ENCODE results near the gene CSHL1.

CSHL1 gene

DNA sequence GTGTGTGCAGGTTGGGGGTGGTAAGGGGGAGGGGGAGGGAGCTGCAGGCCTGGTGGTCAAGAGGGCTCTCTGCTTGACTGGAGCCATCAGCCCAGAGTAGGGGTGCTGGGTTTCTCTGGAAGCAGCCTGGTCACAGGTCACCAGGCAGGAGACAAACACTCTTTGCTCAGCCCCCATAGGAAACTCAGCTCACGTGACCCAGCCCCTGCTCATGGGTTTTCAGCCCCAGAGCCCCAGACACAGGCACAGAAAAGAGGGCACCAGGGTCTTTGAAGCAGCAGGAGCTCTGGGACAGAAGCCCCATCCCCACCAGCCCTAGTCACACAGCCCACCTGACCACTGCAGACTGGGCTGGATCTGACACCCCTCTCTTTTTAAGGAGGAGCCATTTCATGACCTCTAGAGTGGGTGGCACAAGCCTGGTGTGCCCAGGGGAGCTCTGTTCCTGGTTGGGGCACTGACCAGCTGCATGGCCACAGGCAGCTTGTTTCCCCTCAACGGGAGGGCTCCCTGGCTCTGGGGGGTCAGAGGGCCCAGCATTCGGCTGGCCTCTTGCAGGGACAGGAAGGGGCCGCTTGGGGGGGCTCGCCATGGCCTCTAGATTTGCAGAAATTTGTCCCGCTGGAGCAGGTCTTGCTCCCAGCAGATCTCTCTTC is 34.9 kb upstream of the CSHL1 start:
- no peaks in the 10 kb centered on the region for H3K36me3 ChIP-seq (replicated peaks; ENCODE audit: low read depth, low read length)
- H2AFZ ChIP-seq (ENCODE audit: low read depth, low read length): peak overlapping the region; percentile 26; the same call in 1 of the 2 replicates
- peak overlapping the region; percentile 44; the same call in 1 of the 2 replicates for H3K9ac ChIP-seq (ENCODE audit: low read length)

GRCh38 chr17:63944736-63945499 is 33.9 kb upstream of the CSHL1 start:
- H3K4me1 ChIP-seq (ENCODE audit: low read length): peaks cover 20% of the 10 kb centered on the region
- H3K27ac ChIP-seq (ENCODE audit: low read length): no peak overlapping the region
- no peak for TF ChIP-seq EZH2phosphoT487 (IDR thresholded peaks at IDR 0.05; ENCODE audit: low read depth)
- no peak for TF ChIP-seq CTCF (IDR thresholded peaks at IDR 0.05; ENCODE audit: low read depth, low read length)
- no peak overlapping the region for H3K9ac ChIP-seq (ENCODE audit: low read length)
- no peaks in the 10 kb centered on the region for H3K79me2 ChIP-seq (ENCODE audit: low read length)
- H2AFZ ChIP-seq (ENCODE audit: low read depth, low read length): no peak overlapping the region
- H3K9me3 ChIP-seq (ENCODE audit: insufficient read depth, low read length): no peaks in the 10 kb centered on the region
- no peak overlapping the region for H3K4me3 ChIP-seq (ENCODE audit: low read length)
- H3K36me3 ChIP-seq (replicated peaks; ENCODE audit: low read depth, low read length): no peaks in the 10 kb centered on the region
- H3K4me2 ChIP-seq (ENCODE audit: low read length): no peak overlapping the region
- peaks cover 8% of the 10 kb centered on the region for H3K27me3 ChIP-seq (ENCODE audit: low read depth, low read length)
- H4K20me1 ChIP-seq (ENCODE audit: insufficient read depth, low read length): no peaks in the 10 kb centered on the region

More for the DNA sequence above, 34.9 kb upstream of the CSHL1 start:
- H3K4me1 ChIP-seq (ENCODE audit: low read length): peaks cover 26% of the 10 kb centered on the region
- no peaks in the 10 kb centered on the region for H3K9me3 ChIP-seq (ENCODE audit: insufficient read depth, low read length)
- H3K79me2 ChIP-seq (ENCODE audit: low read length): no peaks in the 10 kb centered on the region
- TF ChIP-seq EZH2phosphoT487 (IDR thresholded peaks at IDR 0.05; ENCODE audit: low read depth) (no peak), CTCF (IDR thresholded peaks at IDR 0.05; ENCODE audit: low read depth, low read length) (peak; percentile 35)
- H3K4me2 ChIP-seq (ENCODE audit: low read length): peak overlapping the region; percentile 96
- no peaks in the 10 kb centered on the region for H4K20me1 ChIP-seq (ENCODE audit: insufficient read depth, low read length)
- peak overlapping the region; percentile 21; the same call in 1 of the 2 replicates for H3K4me3 ChIP-seq (ENCODE audit: low read length)
- H3K27me3 ChIP-seq (ENCODE audit: low read depth, low read length): peaks cover 15% of the 10 kb centered on the region
- H3K27ac ChIP-seq (ENCODE audit: low read length): peak overlapping the region; percentile 21; the same call in 1 of the 2 replicates

GRCh38 chr17:63943745-63944144 is 32.7 kb upstream of the CSHL1 start:
- Histone ChIP-seq H2AFZ (ENCODE audit: low read depth, low read length) (no peak overlapping the region), H3K9ac (ENCODE audit: low read length) (no peak overlapping the region), H3K79me2 (ENCODE audit: low read length) (no peaks in the 10 kb centered on the region), H3K9me3 (ENCODE audit: insufficient read depth, low read length) (no peaks in the 10 kb centered on the region), H4K20me1 (ENCODE audit: insufficient read depth, low read length) (no peaks in the 10 kb centered on the region), H3K4me1 (ENCODE audit: low read length) (peaks cover 20% of the 10 kb centered on the region), H3K27ac (ENCODE audit: low read length) (no peak overlapping the region), H3K4me2 (ENCODE audit: low read length) (no peak overlapping the region), H3K27me3 (ENCODE audit: low read depth, low read length) (no peaks in the 10 kb centered on the region), H3K4me3 (ENCODE audit: low read length) (no peak overlapping the region), H3K36me3 (replicated peaks; ENCODE audit: low read depth, low read length) (no peaks in the 10 kb centered on the region)
- TF ChIP-seq EZH2phosphoT487 (IDR thresholded peaks at IDR 0.05; ENCODE audit: low read depth) (no peak), CTCF (IDR thresholded peaks at IDR 0.05; ENCODE audit: low read depth, low read length) (no peak)

GRCh38 chr17:63942309-63942985 is 31.4 kb upstream of the CSHL1 start:
- no peak overlapping the region for H3K27ac ChIP-seq (ENCODE audit: low read length)
- H3K9me3 ChIP-seq (ENCODE audit: insufficient read depth, low read length): no peaks in the 10 kb centered on the region
- TF ChIP-seq EZH2phosphoT487 (IDR thresholded peaks at IDR 0.05; ENCODE audit: low read depth): no peak
- no peak for TF ChIP-seq CTCF (IDR thresholded peaks at IDR 0.05; ENCODE audit: low read depth, low read length)
- peaks cover 20% of the 10 kb centered on the region for H3K4me1 ChIP-seq (ENCODE audit: low read length)
- no peak overlapping the region for H3K4me3 ChIP-seq (ENCODE audit: low read length)
- no peaks in the 10 kb centered on the region for H3K27me3 ChIP-seq (ENCODE audit: low read depth, low read length)
- no peak overlapping the region for H3K4me2 ChIP-seq (ENCODE audit: low read length)
- H3K36me3 ChIP-seq (replicated peaks; ENCODE audit: low read depth, low read length): no peaks in the 10 kb centered on the region
- H4K20me1 ChIP-seq (ENCODE audit: insufficient read depth, low read length): no peaks in the 10 kb centered on the region
- H2AFZ ChIP-seq (ENCODE audit: low read depth, low read length): no peak overlapping the region
- H3K79me2 ChIP-seq (ENCODE audit: low read length): no peaks in the 10 kb centered on the region
- no peak overlapping the region for H3K9ac ChIP-seq (ENCODE audit: low read length)

Data from OCI-LY3 (cell line).